HG03432 (cell line): ENCODE data around the gene ACAD10.
"Not testable (repeated sequence)": the region's sequence is repeated elsewhere in the genome, so short reads cannot be mapped to it uniquely, and the experiment has no call there.

ENCODE experiments used
- ATAC-seq: cut with Tn5 transposase; IDR thresholded peaks from one replicate; pipeline ENCODE4 v1.9.1; 2021; ENCODE audit warnings: mild to moderate bottlenecking, moderate library complexity; ENCODE audit not compliant: unreplicated experiment

ACAD10 gene

GRCh38 chr12:111748151-111748672 lies 62.4 kb downstream of the ACAD10 start:
- ATAC-seq: no peak

GRCh38 chr12:111748867-111749266 lies 63.0 kb downstream of the ACAD10 start:
- no peak for ATAC-seq

GRCh38 chr12:111749391-111749790 lies 63.5 kb downstream of the ACAD10 start:
- no peak for ATAC-seq

GRCh38 chr12:111753144-111753881 lies 67.5 kb downstream of the ACAD10 start:
- no peak for ATAC-seq

GRCh38 chr12:111754671-111755070 lies 68.8 kb downstream of the ACAD10 start:
- ATAC-seq: no peak

GRCh38 chr12:111756196-111756595 lies 70.3 kb downstream of the ACAD10 start:
- no peak for ATAC-seq

GRCh38 chr12:111756681-111757080 lies 70.8 kb downstream of the ACAD10 start:
- ATAC-seq: no peak

- peak; percentile 43 for ATAC-seq
Observed at GRCh38 chr12:111757361-111758119, 71.7 kb downstream of the ACAD10 start.

- ATAC-seq: no peak
Observed at GRCh38 chr12:111758120-111758561, 72.3 kb downstream of the ACAD10 start.

- ATAC-seq: no peak
Observed at GRCh38 chr12:111759271-111759670, 73.4 kb downstream of the ACAD10 start.

- ATAC-seq: no peak
Observed at GRCh38 chr12:111759991-111760390, 74.1 kb downstream of the ACAD10 start.

GRCh38 chr12:111761099-111761498 lies 75.2 kb downstream of the ACAD10 start:
- no peak for ATAC-seq

GRCh38 chr12:111761706-111762105 lies 75.9 kb downstream of the ACAD10 start:
- ATAC-seq: no peak

- not testable (repeated sequence) for ATAC-seq
Observed at GRCh38 chr12:111763552-111763951, 77.7 kb downstream of the ACAD10 start.

GRCh38 chr12:111764120-111764821 lies 78.4 kb downstream of the ACAD10 start:
- ATAC-seq: peak; percentile 34

GRCh38 chr12:111766608-111767361 lies 80.9 kb downstream of the ACAD10 start, which contains the start of gene ALDH2:
Gene ALDH2, plus strand, starts transcription at chr12:111766933. Its CDS starts 50 bp downstream, at chr12:111766983.
- peak; percentile 51 for ATAC-seq

- ATAC-seq: no peak
Observed at GRCh38 chr12:111767362-111768158, 81.7 kb downstream of the ACAD10 start.

GRCh38 chr12:111768159-111768895 lies 82.5 kb downstream of the ACAD10 start:
- ATAC-seq: no peak

GRCh38 chr12:111769599-111769998 lies 83.7 kb downstream of the ACAD10 start:
- ATAC-seq: no peak
